HCT116 (cell line): ENCODE data around the gene GMPPA. TPM values are rescaled to one million over a fixed set of nuclear protein-coding genes. Genes with fewer than 3 reads are reported as not detected.
A peak's percentile ranks its signal among the peaks of the same experiment; 100 is the strongest.

Experiments
- ATAC-seq: fragments of 200-7000 bp; cut with Tn5 transposase; 2 replicates; pipeline ENCODE4 v1.9.1; 2020; ENCODE audit warnings: mild to moderate bottlenecking, moderate library complexity
- BruUV-seq: library from RNA; stranded (reverse); fragments of 400-500 nt; replicated peaks from 2 replicates; lab custom pipeline; 2021; lab: Mats Ljungman, UMichigan
- CTCF ChIA-PET: fragments of 300-600 bp; sonication (Branson Sonifier 250); formaldehyde crosslinking; loops from one replicate; lab custom pipeline; 2021; ENCODE audit warnings: antibody characterized with exemption; lab: Charles Lee
- POLR2A ChIA-PET: fragments of 300-600, 350-600 bp; sonication (Branson Sonifier 250); formaldehyde crosslinking; loops from one replicate; lab custom pipeline; 2021; ENCODE audit warnings: antibody characterized with exemption; lab: Charles Lee
- RAD21 ChIA-PET, 2 experiments: fragments of 300-600 bp; sonication (Branson Sonifier 250); formaldehyde crosslinking; loops; one replicate each; lab custom pipeline; 2023; ENCODE audit warnings: low total read pairs in 2 of 2; ENCODE audit not compliant: uncharacterized antibody in 2 of 2, unreplicated experiment in 2 of 2, low non-redundant PET in 1 of 2; lab: Charles Lee
- DNase-seq: peaks from one replicate; pipeline ENCODE4 v3.0.0-alpha.2; 2010; ENCODE audit warnings: low read depth, low spot score
- H2AFZ ChIP-seq: fragments of 200-600 bp; shearing (Covaris generic), sonication (generic); 2 replicates; pipeline ENCODE4 v1.6.1; 2017; ENCODE audit warnings: low read depth, mixed run types, mixed read lengths, antibody characterized with exemption, low read length; ENCODE audit not compliant: poor library complexity, severe bottlenecking
- H3K27ac ChIP-seq: 2 replicates; pipeline ENCODE4 v1.5.1; 2012; ENCODE audit warnings: low read depth, low read length
- H3K27me3 ChIP-seq: fragments of 200-600 bp; sonication (generic); 2 replicates; pipeline ENCODE4 v1.6.1; 2016; ENCODE audit warnings: mixed run types, low read length, mixed read lengths; ENCODE audit not compliant: insufficient read depth
- H3K36me3 ChIP-seq, 2 experiments: fragments of 200-500 bp in 1 of 2; fragments of 200-600 bp in 1 of 2; sonication (Bioruptor generic) in 1 of 2; sonication (generic) in 1 of 2; 2 replicates each; pipeline versions ENCODE4 v1.5.1 to v1.6.1; 2014 to 2016; ENCODE audit warnings: low read length in 2 of 2, inconsistent platforms in 1 of 2, mixed read lengths in 1 of 2, mixed run types in 1 of 2; ENCODE audit not compliant: insufficient read depth in 2 of 2, control insufficient read depth in 1 of 2
- H3K4me1 ChIP-seq, 2 experiments: fragments of 200-600 bp in 1 of 2; sonication (generic) in 1 of 2; 2 replicates each; pipeline versions ENCODE4 v1.5.1 to v1.6.1; 2012 to 2017; ENCODE audit warnings: low read length in 2 of 2, inconsistent platforms in 1 of 2, mild to moderate bottlenecking in 1 of 2, mixed read lengths in 1 of 2, mixed run types in 1 of 2, moderate library complexity in 1 of 2; ENCODE audit not compliant: insufficient read depth in 2 of 2, control insufficient read depth in 1 of 2
- H3K4me2 ChIP-seq: fragments of 200-600 bp; sonication (generic); 2 replicates; pipeline ENCODE4 v1.6.1; 2017; ENCODE audit warnings: mixed run types, low read length, mixed read lengths
- H3K4me3 ChIP-seq, 2 experiments: fragments of 200-600 bp in 1 of 2; sonication (generic) in 1 of 2; replicated peaks in 1 of 2; 2 replicates each; pipeline ENCODE4 v1.5.1; 2011 to 2016; ENCODE audit warnings: low read length in 2 of 2, control low read depth in 1 of 2, low read depth in 1 of 2, mild to moderate bottlenecking in 1 of 2, mixed read lengths in 1 of 2, mixed run types in 1 of 2
- H3K79me2 ChIP-seq: fragments of 200-600 bp; sonication (generic); 2 replicates; pipeline ENCODE4 v1.6.1; 2017; ENCODE audit warnings: mild to moderate bottlenecking, mixed run types, low read length, moderate library complexity, mixed read lengths; ENCODE audit not compliant: insufficient read depth
- H3K9ac ChIP-seq: fragments of 200-600 bp; sonication (generic); 2 replicates; pipeline ENCODE4 v1.6.1; 2016; ENCODE audit warnings: low read length, mixed read lengths
- H3K9me2 ChIP-seq: fragments of 200-600 bp; sonication (generic), shearing (Covaris generic); 2 replicates; pipeline ENCODE4 v1.6.1; 2017; ENCODE audit warnings: mixed run types, mild to moderate bottlenecking, moderate library complexity; ENCODE audit not compliant: insufficient read depth
- H3K9me3 ChIP-seq, 2 experiments: fragments of 200-500 bp in 1 of 2; fragments of 200-600 bp in 1 of 2; sonication (Bioruptor generic) in 1 of 2; sonication (generic) in 1 of 2; 2 replicates each; pipeline ENCODE4 v1.6.1; 2014 to 2017; ENCODE audit warnings: low read length in 2 of 2, mixed read lengths in 2 of 2, inconsistent platforms in 1 of 2, low read depth in 1 of 2, mild to moderate bottlenecking in 1 of 2, mixed run types in 1 of 2, moderate library complexity in 1 of 2; ENCODE audit not compliant: control insufficient read depth in 1 of 2, insufficient read depth in 1 of 2
- H4K20me1 ChIP-seq: fragments of 200-600 bp; sonication (generic), shearing (Covaris generic); 2 replicates; pipeline ENCODE4 v1.6.1; 2017; ENCODE audit warnings: mixed run types, mild to moderate bottlenecking, moderate library complexity; ENCODE audit not compliant: insufficient read depth
- EGR1 ChIP-seq: IDR thresholded peaks from 2 replicates; pipeline ENCODE4 v1.6.1; 2012; ENCODE audit warnings: low read depth
- ELF1 ChIP-seq: IDR thresholded peaks from 2 replicates; pipeline ENCODE4 v1.6.1; 2012; ENCODE audit warnings: low read depth, borderline replicate concordance
- EZH2 ChIP-seq: fragments of 200-600 bp; sonication (generic); IDR thresholded peaks from 2 replicates; pipeline ENCODE4 v1.6.1; 2017; ENCODE audit warnings: antibody characterized with exemption, mixed run types
- EZH2phosphoT487 ChIP-seq: fragments of 200-600 bp; IDR thresholded peaks from 2 replicates; pipeline ENCODE4 v1.6.1; 2018; ENCODE audit warnings: antibody characterized with exemption, borderline replicate concordance
- MAX ChIP-seq: IDR thresholded peaks from 2 replicates; pipeline ENCODE4 v1.6.1; 2012
- POLR2A ChIP-seq: IDR thresholded peaks from 2 replicates; pipeline ENCODE4 v1.7.0; 2011; ENCODE audit warnings: borderline replicate concordance; ENCODE audit not compliant: insufficient read depth, insufficient read length; ENCODE audit errors: extremely low read depth
- SIN3A ChIP-seq: IDR thresholded peaks from 2 replicates; pipeline ENCODE4 v1.6.1; 2012; ENCODE audit warnings: low read depth
- SRF ChIP-seq: IDR thresholded peaks from 2 replicates; pipeline ENCODE4 v1.6.1; 2012; ENCODE audit warnings: low read depth
- TCF7L2 ChIP-seq: IDR thresholded peaks from 2 replicates; pipeline ENCODE4 v1.7.0; 2011; ENCODE audit warnings: borderline replicate concordance, inconsistent platforms; ENCODE audit not compliant: insufficient read depth, insufficient read length; ENCODE audit errors: extremely low read depth
- YY1 ChIP-seq: IDR thresholded peaks from 2 replicates; pipeline ENCODE4 v1.6.1; 2011; ENCODE audit warnings: low read length, low read depth, moderate library complexity, mild to moderate bottlenecking; ENCODE audit not compliant: insufficient replicate concordance; ENCODE audit errors: extremely low read depth
- ZFX ChIP-seq: fragments of 450-650 bp; IDR thresholded peaks from 2 replicates; pipeline ENCODE4 v1.6.1; 2017
- intact Hi-C: fragments of 100-400 bp; cut with micrococcal nuclease; formaldehyde crosslinking; loops from 2 replicates; pipeline ENCODE4 v1.10.0; 2022
- total RNA-seq: library from RNA; stranded (reverse); gene quantifications from one replicate; pipeline ENCODE4 v1.2.1, GENCODE V29; 2021; ENCODE audit not compliant: unreplicated experiment
- TF ChIP-seq, protein P1 (sequence below): IDR thresholded peaks from 2 replicates; pipeline ENCODE4 v1.6.1; 2012
- TF ChIP-seq, protein P2 (sequence below): IDR thresholded peaks from 2 replicates; pipeline ENCODE4 v1.6.1; 2011; ENCODE audit warnings: mild to moderate bottlenecking, low read length, moderate library complexity; ENCODE audit not compliant: insufficient replicate concordance; ENCODE audit errors: extremely low read depth

The GMPPA gene
- total RNA-seq, 1 experiment from 2014 or later = 71.8 TPM

GRCh38 chr2:219538504-219538951 is 39.8 kb downstream of the GMPPA start:
- peaks cover 49% of the 10 kb centered on the region for H3K79me2 ChIP-seq
- peak overlapping the region; percentile 49; the same call in 1 of the 2 replicates for H3K27ac ChIP-seq
- H4K20me1 ChIP-seq = peaks cover 6% of the 10 kb centered on the region; the same call in 1 of the 2 replicates
- H3K9ac ChIP-seq = peak overlapping the region; percentile 24
- POLR2A ChIA-PET = no interaction called here
- no peaks in the 10 kb centered on the region for H3K27me3 ChIP-seq
- RAD21 ChIA-PET = no interaction called here
- DNase-seq (no peak), ATAC-seq (no peak)
- H3K36me3 ChIP-seq = peaks cover 0 to 28% of the 10 kb centered on the region in 2 experiments; a peak in 2 of 4 replicates
- H3K4me2 ChIP-seq = peak overlapping the region; percentile 57
- TF ChIP-seq, protein P1, sequence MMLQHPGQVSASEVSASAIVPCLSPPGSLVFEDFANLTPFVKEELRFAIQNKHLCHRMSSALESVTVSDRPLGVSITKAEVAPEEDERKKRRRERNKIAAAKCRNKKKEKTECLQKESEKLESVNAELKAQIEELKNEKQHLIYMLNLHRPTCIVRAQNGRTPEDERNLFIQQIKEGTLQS = no peak
- TF ChIP-seq ELF1 (no peak), EZH2phosphoT487 (no peak), TCF7L2 (no peak), MAX (no peak), EZH2 (no peak), POLR2A (no peak), YY1 (no peak), EGR1 (no peak), ZFX (no peak), SRF (no peak), SIN3A (no peak)
- TF ChIP-seq, protein P2, sequence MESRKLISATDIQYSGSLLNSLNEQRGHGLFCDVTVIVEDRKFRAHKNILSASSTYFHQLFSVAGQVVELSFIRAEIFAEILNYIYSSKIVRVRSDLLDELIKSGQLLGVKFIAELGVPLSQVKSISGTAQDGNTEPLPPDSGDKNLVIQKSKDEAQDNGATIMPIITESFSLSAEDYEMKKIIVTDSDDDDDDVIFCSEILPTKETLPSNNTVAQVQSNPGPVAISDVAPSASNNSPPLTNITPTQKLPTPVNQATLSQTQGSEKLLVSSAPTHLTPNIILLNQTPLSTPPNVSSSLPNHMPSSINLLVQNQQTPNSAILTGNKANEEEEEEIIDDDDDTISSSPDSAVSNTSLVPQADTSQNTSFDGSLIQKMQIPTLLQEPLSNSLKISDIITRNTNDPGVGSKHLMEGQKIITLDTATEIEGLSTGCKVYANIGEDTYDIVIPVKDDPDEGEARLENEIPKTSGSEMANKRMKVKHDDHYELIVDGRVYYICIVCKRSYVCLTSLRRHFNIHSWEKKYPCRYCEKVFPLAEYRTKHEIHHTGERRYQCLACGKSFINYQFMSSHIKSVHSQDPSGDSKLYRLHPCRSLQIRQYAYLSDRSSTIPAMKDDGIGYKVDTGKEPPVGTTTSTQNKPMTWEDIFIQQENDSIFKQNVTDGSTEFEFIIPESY = no peak
- H3K4me3 ChIP-seq = no peak overlapping the region
- H3K4me1 ChIP-seq = peaks cover 24 to 77% of the 10 kb centered on the region in 2 experiments
- no peaks in the 10 kb centered on the region for H3K9me2 ChIP-seq
- H2AFZ ChIP-seq = no peak overlapping the region
- no TSS peak for BruUV-seq
- no peaks in the 10 kb centered on the region for H3K9me3 ChIP-seq
- CTCF ChIA-PET = interaction anchor here (1.4 kb wide), 1 partner anchor 9 kb away, joined by 3 read pairs; no protein-coding TSS in a partner anchor
- intact Hi-C loops = loop anchor here (10.0 kb wide), 1 partner anchor 364 kb away; the partner anchor contains the start of genes CNPPD1, RETREG2 and SLC23A3
